ENCODE results near the gene WDFY2. TPM values are rescaled to one million over a fixed set of nuclear protein-coding genes. Genes with fewer than 3 reads are reported as not detected.

WDFY2 gene
- total and polyA plus RNA-seq, 4 donors = 4.6 to 27.3 (median 10.9) TPM

GRCh38 chr13:51587372-51587771 is 3.1 kb downstream of the WDFY2 start:
- Histone ChIP-seq H3K4me1 (ENCODE audit: control insufficient read depth in 5 of 5, insufficient read depth in 5 of 5, low read length in 5 of 5) (peaks cover 0 to 36% (median 9%) of the 10 kb centered on the region in 5 donors), H3K9me3 (ENCODE audit: control insufficient read depth in 4 of 4, insufficient read depth in 3 of 4, low read length in 3 of 4) (no peaks in the 10 kb centered on the region), H3K4me3 (no peak overlapping the region), H3K27me3 (ENCODE audit: control insufficient read depth in 3 of 3, insufficient read depth in 3 of 3, low read length in 2 of 3) (no peaks in the 10 kb centered on the region), H3K27ac (ENCODE audit: low read depth in 1 of 2, low read length in 1 of 2) (no peak overlapping the region), H3K9ac (ENCODE audit: insufficient read depth in 1 of 2, low read length in 2 of 2) (no peak overlapping the region), H3K36me3 (ENCODE audit: control insufficient read depth in 4 of 4, insufficient read depth in 4 of 4, low read length in 4 of 4) (no peaks in the 10 kb centered on the region)
- WGBS, 2 donors = 67 to 77% methylated on average over 3 of the region's 3 CpGs
- ATAC-seq (ENCODE audit: insufficient read depth, low FRiP score) (no peak), DNase-seq (no peak)
- TF ChIP-seq CTCF (IDR thresholded peaks at IDR 0.05; ENCODE audit: control extremely low read depth, extremely low read depth) = no peak

GRCh38 chr13:51588406-51588949 is 4.2 kb downstream of the WDFY2 start:
- TF ChIP-seq CTCF (IDR thresholded peaks at IDR 0.05; ENCODE audit: control extremely low read depth, extremely low read depth) = no peak
- H3K4me3 ChIP-seq = no peak overlapping the region
- ATAC-seq (ENCODE audit: insufficient read depth, low FRiP score) (no peak), DNase-seq (no peak)
- H3K9me3 ChIP-seq (ENCODE audit: control insufficient read depth in 4 of 4, insufficient read depth in 3 of 4, low read length in 3 of 4) = no peaks in the 10 kb centered on the region
- peaks cover 0 to 34% (median 9%) of the 10 kb centered on the region in 5 donors for H3K4me1 ChIP-seq (ENCODE audit: control insufficient read depth in 5 of 5, insufficient read depth in 5 of 5, low read length in 5 of 5)
- no peaks in the 10 kb centered on the region for H3K36me3 ChIP-seq (ENCODE audit: control insufficient read depth in 4 of 4, insufficient read depth in 4 of 4, low read length in 4 of 4)
- H3K9ac ChIP-seq (ENCODE audit: insufficient read depth in 1 of 2, low read length in 2 of 2) = no peak overlapping the region
- H3K27ac ChIP-seq (ENCODE audit: low read depth in 1 of 2, low read length in 1 of 2) = no peak overlapping the region
- no peaks in the 10 kb centered on the region for H3K27me3 ChIP-seq (ENCODE audit: control insufficient read depth in 3 of 3, insufficient read depth in 3 of 3, low read length in 2 of 3)
- 79 to 86% methylated on average over 2 of the region's 2 CpGs for whole genome bisulfite sequencing, 2 donors

- peak overlapping the region in 1 of 2 donors; percentile 6 for H3K9ac ChIP-seq (ENCODE audit: insufficient read depth in 1 of 2, low read length in 2 of 2)
- H3K36me3 ChIP-seq (ENCODE audit: control insufficient read depth in 4 of 4, insufficient read depth in 4 of 4, low read length in 4 of 4) = no peaks in the 10 kb centered on the region
- H3K27ac ChIP-seq (ENCODE audit: low read depth in 1 of 2, low read length in 1 of 2) = peak overlapping the region in 1 of 2 donors; percentile 9
- TF ChIP-seq CTCF (IDR thresholded peaks at IDR 0.05; ENCODE audit: control extremely low read depth, extremely low read depth) = no peak
- DNase-seq = no peak
- H3K4me1 ChIP-seq (ENCODE audit: control insufficient read depth in 5 of 5, insufficient read depth in 5 of 5, low read length in 5 of 5) = peaks cover 0 to 32% (median 9%) of the 10 kb centered on the region in 5 donors
- no peak overlapping the region for H3K4me3 ChIP-seq
- ATAC-seq (ENCODE audit: insufficient read depth, low FRiP score) = no peak
- 77 to 78% methylated on average over 2 of the region's 2 CpGs for WGBS, 2 donors
- no peaks in the 10 kb centered on the region for H3K27me3 ChIP-seq (ENCODE audit: control insufficient read depth in 3 of 3, insufficient read depth in 3 of 3, low read length in 2 of 3)
- H3K9me3 ChIP-seq (ENCODE audit: control insufficient read depth in 4 of 4, insufficient read depth in 3 of 4, low read length in 3 of 4) = no peaks in the 10 kb centered on the region
These were observed 5.5 kb downstream of the WDFY2 start for GRCh38 chr13:51589793-51590192.

Measured in lung (tissue), 12 donors.